Body of pancreas (tissue), 4 donors: ENCODE results near the gene CARF. TPM values are rescaled to one million over a fixed set of nuclear protein-coding genes. Genes with fewer than 3 reads are reported as not detected.
"Not testable (repeated sequence)": the region's sequence is repeated elsewhere in the genome, so short reads cannot be mapped to it uniquely, and the experiment has no call there.

ENCODE experiments used
- ATAC-seq: fragments of 150-250 bp; one replicate; pipeline ENCODE4 v1.9.1; 2016
- DNase-seq, 4 donors: peaks; one replicate each; pipeline ENCODE4 v3.0.0-alpha.2; 2019
- H3K27ac ChIP-seq, 4 donors: fragments of 200-600 bp; sonication (generic); 1 replicate in 3 of 4; 2 replicates in 1 of 4; pipeline versions ENCODE4 v1.5.1 to v1.6.1; 2016 to 2019; ENCODE audit warnings: mild to moderate bottlenecking in 1 of 4, mixed read lengths in 1 of 4, moderate library complexity in 1 of 4
- H3K27me3 ChIP-seq, 2 donors: fragments of 200-600 bp; sonication (generic); one replicate each; pipeline ENCODE4 v1.6.0; 2016; ENCODE audit warnings: mild to moderate bottlenecking in 1 of 2
- H3K36me3 ChIP-seq, 2 donors: fragments of 200-600 bp; sonication (generic); replicated peaks in 1 of 2; 2 replicates each; pipeline ENCODE4 v1.5.1; 2016; ENCODE audit warnings: low read depth in 2 of 2; ENCODE audit not compliant: insufficient read depth in 1 of 2
- H3K4me1 ChIP-seq: fragments of 200-600 bp; sonication (generic); one replicate; pipeline ENCODE4 v1.6.0; 2016
- H3K4me3 ChIP-seq, 2 donors: fragments of 200-600 bp; sonication (generic); 1 replicate in 1 of 2; 2 replicates in 1 of 2; pipeline ENCODE4 v1.5.1; 2016 to 2019
- H3K9me3 ChIP-seq, 3 donors: fragments of 200-600 bp; sonication (generic); 1 replicate in 2 of 3; 2 replicates in 1 of 3; pipeline ENCODE4 v1.5.1; 2016
- CTCF ChIP-seq, 7 experiments: fragments of 450-650 bp in 4 of 7; fragments of 200-600 bp in 3 of 7; sonication (generic) in 3 of 7; IDR thresholded peaks; one replicate each; pipeline ENCODE4 v1.5.1; 2016 to 2019; ENCODE audit warnings: antibody characterized with exemption in 7 of 7
- POLR2A ChIP-seq, 3 donors: fragments of 450-650 bp; IDR thresholded peaks; one replicate each; pipeline ENCODE4 v1.6.1; 2016; ENCODE audit warnings: antibody characterized with exemption in 3 of 3, mild to moderate bottlenecking in 2 of 3
- WGBS, 2 donors: methylation state at CpG; one replicate each; pipeline ENCODE4 v1.1.5; 2017; 5-methylcytosine and 5-hydroxymethylcytosine counted together
- intact Hi-C: fragments of 100-400 bp; cut with DNase I; formaldehyde crosslinking; loops from one replicate; pipeline ENCODE4 v1.15.1; 2023
- total RNA-seq, 2 donors: library from RNA; depleted of rRNA; stranded (reverse); fragments of >200 nt; gene quantifications; one replicate each; pipeline ENCODE4 v1.1.0, GENCODE V29; 2016

CARF gene
- total RNA-seq, 2 donors from 2014 or later: 2.6 to 8.0 TPM

- 85 to 99% methylated on average over 4 of the region's 4 CpGs for WGBS, 2 donors
- no peaks in the 10 kb centered on the region for H3K9me3 ChIP-seq
These were observed 51.6 kb downstream of the CARF start for GRCh38 chr2:202963712-202964111.

GRCh38 chr2:202965810-202966460 lies 53.9 kb downstream of the CARF start:
- Histone ChIP-seq H3K4me1 (no peaks in the 10 kb centered on the region), H3K9me3 (no peaks in the 10 kb centered on the region), H3K27me3 (no peaks in the 10 kb centered on the region), H3K4me3 (no peak overlapping the region), H3K27ac (no peak overlapping the region), H3K36me3 (no peaks in the 10 kb centered on the region)
- WGBS, 2 donors: 62 to 77% methylated on average over 5 of the region's 5 CpGs
- DNase-seq (no peak), ATAC-seq (no peak)
- TF ChIP-seq CTCF (IDR thresholded peaks at IDR 0.05) (no peak), POLR2A (IDR thresholded peaks at IDR 0.05) (no peak)
- intact Hi-C loops: no loop called here

More at GRCh38 chr2:202963712-202964111, 51.6 kb downstream of the CARF start:
- no peaks in the 10 kb centered on the region for H3K27me3 ChIP-seq
- no peak overlapping the region for H3K4me3 ChIP-seq
- ATAC-seq: no peak
- peaks cover 0 to 1% of the 10 kb centered on the region in 2 donors for H3K36me3 ChIP-seq
- H3K4me1 ChIP-seq: no peaks in the 10 kb centered on the region
- H3K27ac ChIP-seq: no peak overlapping the region
- no peak for DNase-seq
- TF ChIP-seq CTCF (IDR thresholded peaks at IDR 0.05) (no peak), POLR2A (IDR thresholded peaks at IDR 0.05) (no peak)
- intact Hi-C loops: no loop called here

GRCh38 chr2:202969404-202969803 lies 57.3 kb downstream of the CARF start:
- ATAC-seq, H3K36me3 ChIP-seq, H3K27me3 ChIP-seq, DNase-seq, H3K9me3 ChIP-seq, H3K27ac ChIP-seq, H3K4me3 ChIP-seq, intact Hi-C loops, H3K4me1 ChIP-seq: not testable (repeated sequence)
- WGBS, 2 donors: 39 to 45% methylated on average over 2 of the region's 2 CpGs

- ATAC-seq: no peak
- no peak overlapping the region for H3K27ac ChIP-seq
- H3K4me3 ChIP-seq: no peak overlapping the region
- H3K4me1 ChIP-seq: no peaks in the 10 kb centered on the region
- no peak for DNase-seq
- H3K27me3 ChIP-seq: no peaks in the 10 kb centered on the region
- 90% methylated on average over 3 of the region's 3 CpGs for WGBS, 2 donors
- H3K36me3 ChIP-seq: peaks cover 0 to 2% of the 10 kb centered on the region in 2 donors
- TF ChIP-seq POLR2A (IDR thresholded peaks at IDR 0.05) (no peak), CTCF (IDR thresholded peaks at IDR 0.05) (no peak)
- no peaks in the 10 kb centered on the region for H3K9me3 ChIP-seq
- intact Hi-C loops: no loop called here
These were observed 64.7 kb downstream of the CARF start for GRCh38 chr2:202976809-202977208.

- no peaks in the 10 kb centered on the region for H3K27me3 ChIP-seq
- intact Hi-C loops: no loop called here
- 85 to 91% methylated on average over 3 of the region's 3 CpGs for WGBS, 2 donors
- H3K4me3 ChIP-seq: no peak overlapping the region
- DNase-seq (no peak), ATAC-seq (no peak)
- TF ChIP-seq CTCF (IDR thresholded peaks at IDR 0.05) (no peak), POLR2A (IDR thresholded peaks at IDR 0.05) (no peak)
- H3K9me3 ChIP-seq: no peaks in the 10 kb centered on the region
- no peaks in the 10 kb centered on the region for H3K4me1 ChIP-seq
- H3K27ac ChIP-seq: no peak overlapping the region
- H3K36me3 ChIP-seq: no peaks in the 10 kb centered on the region
These were observed 70.9 kb downstream of the CARF start for GRCh38 chr2:202982779-202983491.
